ENCODE data around the gene TBL1X.
A peak's percentile ranks its signal among the peaks of the same experiment; 100 is the strongest.

Gene TBL1X

GRCh38 chrX:9605484-9605883 lies 140.6 kb downstream of the TBL1X start:
- no peak overlapping the region for H3K4me3 ChIP-seq (ENCODE audit: low read length)
- DNase-seq (ENCODE audit: low read depth): no peak
- TF ChIP-seq CTCF (conservative IDR thresholded peaks at IDR 0.05; ENCODE audit: low read length): no peak

DNA sequence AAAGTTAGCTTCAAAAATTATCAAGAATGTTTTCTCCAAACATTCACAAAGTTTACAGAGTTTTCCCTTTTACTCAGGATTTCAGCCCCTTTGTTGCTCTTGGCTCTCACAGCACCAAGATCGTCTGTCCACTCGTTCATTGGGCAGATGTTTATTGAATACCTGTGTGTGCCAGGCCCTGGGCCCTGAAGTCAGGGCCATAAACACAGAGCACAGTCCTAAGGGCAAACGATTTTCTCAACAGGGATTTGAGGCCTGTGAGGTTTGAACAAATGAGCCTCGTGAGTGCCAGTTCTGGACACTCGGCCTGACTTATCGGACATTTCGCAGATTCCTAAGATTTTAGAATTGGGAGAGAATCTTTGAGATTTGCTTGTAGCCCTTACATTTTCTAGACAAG lies 142.1 kb downstream of the TBL1X start:
- H3K4me3 ChIP-seq (ENCODE audit: low read length): no peak overlapping the region
- DNase-seq (ENCODE audit: low read depth): no peak
- TF ChIP-seq CTCF (conservative IDR thresholded peaks at IDR 0.05; ENCODE audit: low read length): no peak

DNA sequence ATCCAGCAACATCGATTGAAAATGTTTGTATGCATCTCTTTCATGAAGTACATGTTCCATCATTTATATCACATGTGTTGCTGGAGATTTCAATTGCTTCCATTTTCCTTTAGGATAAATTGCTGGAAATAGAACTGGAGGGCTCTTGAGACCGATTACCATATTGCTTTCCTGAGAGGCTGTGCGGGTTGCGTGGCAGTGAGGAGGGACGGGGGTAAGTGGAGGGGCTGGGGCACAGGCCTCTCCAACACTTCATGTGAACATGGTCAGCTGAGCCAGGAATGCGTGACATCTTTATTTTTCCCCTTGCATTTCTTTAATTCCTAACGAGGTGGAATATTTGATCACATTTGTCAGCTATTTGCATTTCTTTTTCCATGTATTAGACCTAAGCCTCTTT lies 144.6 kb downstream of the TBL1X start:
- no peak for DNase-seq (ENCODE audit: low read depth)
- no peak overlapping the region for H3K4me3 ChIP-seq (ENCODE audit: low read length)
- TF ChIP-seq CTCF (conservative IDR thresholded peaks at IDR 0.05; ENCODE audit: low read length): no peak

DNA sequence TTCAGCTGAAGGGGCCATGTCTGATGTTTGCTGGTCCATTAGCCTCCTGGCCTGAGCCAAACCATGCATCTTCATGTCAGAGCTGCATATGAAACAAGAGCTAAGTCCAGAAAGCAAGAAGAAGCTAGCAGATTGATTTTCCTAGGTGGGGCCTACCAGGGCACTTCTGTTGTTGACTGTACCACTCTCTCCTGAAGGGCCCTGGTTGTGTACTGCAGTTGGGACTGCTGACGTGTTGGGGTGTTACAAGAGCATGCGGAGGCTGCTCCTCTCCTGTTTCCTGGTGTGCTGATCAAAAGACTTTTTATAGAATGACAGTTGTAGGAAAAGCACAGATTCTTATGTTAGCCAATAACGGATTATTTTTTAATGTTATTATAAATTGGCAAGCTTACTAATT lies 145.1 kb downstream of the TBL1X start:
- H3K4me3 ChIP-seq (ENCODE audit: low read length): no peak overlapping the region
- no peak for TF ChIP-seq CTCF (conservative IDR thresholded peaks at IDR 0.05; ENCODE audit: low read length)

DNA sequence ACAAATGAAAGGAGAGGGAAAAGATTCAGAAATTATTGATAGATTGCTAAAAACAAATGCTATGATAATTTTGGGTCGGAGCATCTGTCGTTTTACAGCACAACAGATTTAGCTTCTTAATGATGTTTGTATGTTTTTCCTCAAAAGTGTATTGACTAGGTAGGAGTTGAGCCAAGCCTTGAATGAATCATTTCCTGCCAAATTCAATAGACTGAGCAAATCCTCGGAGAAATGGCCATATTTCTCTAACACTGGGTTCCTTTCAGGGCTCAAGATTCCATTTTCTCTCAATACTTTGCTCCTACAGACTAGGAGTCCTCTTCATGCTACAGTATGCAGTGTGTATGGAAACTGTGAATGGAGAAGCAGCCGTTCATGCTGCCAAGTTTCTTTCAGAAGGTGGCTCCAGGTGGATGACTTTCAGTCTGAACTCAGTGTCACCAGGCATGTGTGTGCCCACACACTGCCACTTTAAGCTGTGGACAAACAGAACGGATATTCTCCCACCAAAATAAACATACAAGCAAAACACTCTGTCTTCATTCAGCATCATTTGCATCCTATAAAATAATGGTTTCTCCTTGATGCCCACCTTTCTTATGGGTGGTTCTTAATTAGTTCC lies 146.0 kb downstream of the TBL1X start:
- peak; percentile 22 for DNase-seq (ENCODE audit: low read depth)
- H3K4me3 ChIP-seq (ENCODE audit: low read length): no peak overlapping the region
- TF ChIP-seq CTCF (conservative IDR thresholded peaks at IDR 0.05; ENCODE audit: low read length): no peak

More for the DNA sequence above, 145.1 kb downstream of the TBL1X start:
- no peak for DNase-seq (ENCODE audit: low read depth)

- peak; percentile 46 for DNase-seq (ENCODE audit: low read depth)
Measured at GRCh38 chrX:9611436-9612145, 146.7 kb downstream of the TBL1X start.

More at GRCh38 chrX:9611436-9612145, 146.7 kb downstream of the TBL1X start:
- no peak overlapping the region for H3K4me3 ChIP-seq (ENCODE audit: low read length)
- no peak for TF ChIP-seq CTCF (conservative IDR thresholded peaks at IDR 0.05; ENCODE audit: low read length)
